Hepatocyte (in vitro differentiated cells): ENCODE results near the gene WHRN.

Experiments used
- CTCF ChIP-seq: fragments of 200-600 bp; sonication (generic); IDR thresholded peaks from 2 replicates; pipeline ENCODE4 v1.5.1; 2016; ENCODE audit warnings: antibody characterized with exemption, mild to moderate bottlenecking; ENCODE audit not compliant: poor library complexity
- EZH2 ChIP-seq: fragments of 200-600 bp; sonication (generic); IDR thresholded peaks from 2 replicates; pipeline ENCODE4 v1.6.1; 2016; ENCODE audit warnings: antibody characterized with exemption, mild to moderate bottlenecking, borderline replicate concordance

GRCh38 chr9:114497727-114498382 lies 7.4 kb downstream of the WHRN start:
- TF ChIP-seq CTCF (no peak), EZH2 (no peak)
